ENCODE results near the gene MARK1. TPM values are rescaled to one million over a fixed set of nuclear protein-coding genes. Genes with fewer than 3 reads are reported as not detected.

The MARK1 gene
- total RNA-seq, 1 experiment from 2014 or later = not detected

GRCh38 chr1:220529521-220530020 is 1.6 kb downstream of the MARK1 start:
- H3K36me3 ChIP-seq (ENCODE audit: control insufficient read depth, insufficient read depth, low read length) = no peaks in the 10 kb centered on the region
- H3K27me3 ChIP-seq (ENCODE audit: control insufficient read depth, insufficient read depth, low read length) = peaks cover 56% of the 10 kb centered on the region
- no TSS peak for BruUV-seq (replicated peaks)
- intact Hi-C loops (cut with micrococcal nuclease; ENCODE audit: unreplicated experiment) (loop anchor here (10.0 kb wide), 2 partner anchors 235 to 245 kb away; no protein-coding TSS in a partner anchor), in situ Hi-C loops (cut with HindIII; ENCODE audit: low pct_unique_long_range_greater_than_20kb, low sequenced_read_pairs) (no loop called here)
- TF ChIP-seq POLR2AphosphoS5 (IDR thresholded peaks at IDR 0.05; ENCODE audit: low read depth, low read length) (no peak), TCF7L2 (IDR thresholded peaks at IDR 0.05; ENCODE audit: low read depth, low read length) (no peak)
- TF ChIP-seq, protein P1, sequence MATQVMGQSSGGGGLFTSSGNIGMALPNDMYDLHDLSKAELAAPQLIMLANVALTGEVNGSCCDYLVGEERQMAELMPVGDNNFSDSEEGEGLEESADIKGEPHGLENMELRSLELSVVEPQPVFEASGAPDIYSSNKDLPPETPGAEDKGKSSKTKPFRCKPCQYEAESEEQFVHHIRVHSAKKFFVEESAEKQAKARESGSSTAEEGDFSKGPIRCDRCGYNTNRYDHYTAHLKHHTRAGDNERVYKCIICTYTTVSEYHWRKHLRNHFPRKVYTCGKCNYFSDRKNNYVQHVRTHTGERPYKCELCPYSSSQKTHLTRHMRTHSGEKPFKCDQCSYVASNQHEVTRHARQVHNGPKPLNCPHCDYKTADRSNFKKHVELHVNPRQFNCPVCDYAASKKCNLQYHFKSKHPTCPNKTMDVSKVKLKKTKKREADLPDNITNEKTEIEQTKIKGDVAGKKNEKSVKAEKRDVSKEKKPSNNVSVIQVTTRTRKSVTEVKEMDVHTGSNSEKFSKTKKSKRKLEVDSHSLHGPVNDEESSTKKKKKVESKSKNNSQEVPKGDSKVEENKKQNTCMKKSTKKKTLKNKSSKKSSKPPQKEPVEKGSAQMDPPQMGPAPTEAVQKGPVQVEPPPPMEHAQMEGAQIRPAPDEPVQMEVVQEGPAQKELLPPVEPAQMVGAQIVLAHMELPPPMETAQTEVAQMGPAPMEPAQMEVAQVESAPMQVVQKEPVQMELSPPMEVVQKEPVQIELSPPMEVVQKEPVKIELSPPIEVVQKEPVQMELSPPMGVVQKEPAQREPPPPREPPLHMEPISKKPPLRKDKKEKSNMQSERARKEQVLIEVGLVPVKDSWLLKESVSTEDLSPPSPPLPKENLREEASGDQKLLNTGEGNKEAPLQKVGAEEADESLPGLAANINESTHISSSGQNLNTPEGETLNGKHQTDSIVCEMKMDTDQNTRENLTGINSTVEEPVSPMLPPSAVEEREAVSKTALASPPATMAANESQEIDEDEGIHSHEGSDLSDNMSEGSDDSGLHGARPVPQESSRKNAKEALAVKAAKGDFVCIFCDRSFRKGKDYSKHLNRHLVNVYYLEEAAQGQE (IDR thresholded peaks at IDR 0.05; ENCODE audit: insufficient read depth in 1 of 2, low read depth in 2 of 2, low read length in 1 of 2) = no peak
- ChIA-PET POLR2A (no interaction called here), CTCF (no interaction called here)
- ATAC-seq (no peak), DNase-seq (ENCODE audit: low read depth, low spot score) (no peak)
- H3K27ac ChIP-seq (ENCODE audit: low read length) = no peak overlapping the region
- H3K9me3 ChIP-seq (ENCODE audit: control insufficient read depth, insufficient read depth, low read depth, low read length) = no peaks in the 10 kb centered on the region
- no peaks in the 10 kb centered on the region for H3K4me1 ChIP-seq (ENCODE audit: control insufficient read depth, insufficient read depth, low read length)
- H3K4me3 ChIP-seq (ENCODE audit: low read depth in 2 of 2, low read length in 2 of 2) = peak overlapping the region in 1 of 2 experiments; percentile 55; a peak in 1 of 4 replicates

DNA sequence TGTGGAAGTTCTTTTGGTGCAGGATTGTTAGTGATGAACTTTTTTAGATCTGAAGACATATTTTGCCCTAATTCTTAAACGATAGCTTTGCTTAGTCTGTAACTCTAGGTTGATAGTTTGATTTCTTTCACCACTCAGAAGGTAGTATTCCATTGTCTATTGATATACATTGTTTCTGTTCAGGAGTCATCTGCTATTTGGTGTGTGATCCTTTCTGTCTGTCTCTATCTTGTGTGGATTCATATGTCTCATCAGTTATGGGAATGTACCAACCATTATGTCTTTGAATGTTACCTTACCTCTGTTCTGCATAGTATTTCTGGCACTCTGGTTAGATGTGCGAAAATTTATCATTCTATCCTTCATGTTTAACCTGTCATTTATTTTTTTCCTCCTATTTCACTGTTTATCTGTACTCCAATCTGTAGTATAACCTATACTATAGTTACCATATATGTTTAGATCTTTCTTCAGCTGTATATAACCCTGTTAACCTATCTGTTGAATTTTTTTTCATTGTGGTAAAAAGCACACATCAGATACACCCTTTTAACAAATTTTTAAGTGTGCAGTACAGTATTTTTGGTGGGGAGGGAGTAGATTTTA is 5.7 kb downstream of the MARK1 start:
- POLR2A ChIA-PET = no interaction called here

More for the DNA sequence above, 5.7 kb downstream of the MARK1 start:
- TF ChIP-seq TCF7L2 (IDR thresholded peaks at IDR 0.05; ENCODE audit: low read depth, low read length) (no peak), SIN3A (IDR thresholded peaks at IDR 0.05; ENCODE audit: borderline replicate concordance, insufficient read depth, low read depth, low read length) (no peak), POLR2AphosphoS5 (IDR thresholded peaks at IDR 0.05; ENCODE audit: low read depth, low read length) (no peak), CTCF (IDR thresholded peaks at IDR 0.05) (no peak)
- TF ChIP-seq, protein P1 (IDR thresholded peaks at IDR 0.05; ENCODE audit: insufficient read depth in 1 of 2, low read depth in 2 of 2, low read length in 1 of 2) = no peak
- no peak overlapping the region for H3K4me3 ChIP-seq (ENCODE audit: low read depth in 2 of 2, low read length in 2 of 2)
- H3K27ac ChIP-seq (ENCODE audit: low read length) = no peak overlapping the region
- no TSS peak for BruUV-seq (replicated peaks)
- ATAC-seq (no peak), DNase-seq (ENCODE audit: low read depth, low spot score) (no peak)
- H3K4me1 ChIP-seq (ENCODE audit: control insufficient read depth, insufficient read depth, low read length) = no peaks in the 10 kb centered on the region
- intact Hi-C loops (cut with micrococcal nuclease; ENCODE audit: unreplicated experiment) (no loop called here), in situ Hi-C loops (cut with HindIII; ENCODE audit: low pct_unique_long_range_greater_than_20kb, low sequenced_read_pairs) (no loop called here)
- peaks cover 28% of the 10 kb centered on the region for H3K27me3 ChIP-seq (ENCODE audit: control insufficient read depth, insufficient read depth, low read length)
- no peaks in the 10 kb centered on the region for H3K36me3 ChIP-seq (ENCODE audit: control insufficient read depth, insufficient read depth, low read length)
- H3K9me3 ChIP-seq (ENCODE audit: control insufficient read depth, insufficient read depth, low read depth, low read length) = no peaks in the 10 kb centered on the region
- CTCF ChIA-PET = no interaction called here

All from Panc1 (cell line).